Neural cell (in vitro differentiated cells): ENCODE data around the gene RGS12.

Source experiments
- EZH2 ChIP-seq: fragments of 200-600, 300-800 bp; shearing (Covaris generic), sonication (generic); IDR thresholded peaks from 2 replicates; pipeline ENCODE4 v1.6.1; 2014; ENCODE audit warnings: antibody characterized with exemption, low read length, borderline replicate concordance, mild to moderate bottlenecking; ENCODE audit not compliant: insufficient read depth, poor library complexity, severe bottlenecking
- MXI1 ChIP-seq: fragments of 450-650 bp; conservative IDR thresholded peaks from 2 replicates; pipeline ENCODE4 v1.6.1; 2014; ENCODE audit warnings: antibody characterized with exemption, mild to moderate bottlenecking; ENCODE audit not compliant: poor library complexity, severe bottlenecking
- POLR2AphosphoS5 ChIP-seq: IDR thresholded peaks from 2 replicates; pipeline ENCODE4 v1.6.1; 2012
- RAD21 ChIP-seq: fragments of 450-650 bp; conservative IDR thresholded peaks from 2 replicates; pipeline ENCODE4 v1.6.1; 2014; ENCODE audit warnings: antibody characterized with exemption, mild to moderate bottlenecking, moderate library complexity
- TAF1 ChIP-seq: IDR thresholded peaks from 2 replicates; pipeline ENCODE4 v1.6.1; 2012; ENCODE audit warnings: low read depth
- TF ChIP-seq, protein P1 (sequence below): fragments of 450-650 bp; IDR thresholded peaks from 2 replicates; pipeline ENCODE4 v1.5.1; 2014; ENCODE audit warnings: antibody characterized with exemption, mild to moderate bottlenecking, moderate library complexity; ENCODE audit not compliant: poor library complexity, severe bottlenecking
- TF ChIP-seq, protein P2 (sequence below): IDR thresholded peaks from 2 replicates; pipeline ENCODE4 v1.6.1; 2012; ENCODE audit warnings: borderline replicate concordance

DNA sequence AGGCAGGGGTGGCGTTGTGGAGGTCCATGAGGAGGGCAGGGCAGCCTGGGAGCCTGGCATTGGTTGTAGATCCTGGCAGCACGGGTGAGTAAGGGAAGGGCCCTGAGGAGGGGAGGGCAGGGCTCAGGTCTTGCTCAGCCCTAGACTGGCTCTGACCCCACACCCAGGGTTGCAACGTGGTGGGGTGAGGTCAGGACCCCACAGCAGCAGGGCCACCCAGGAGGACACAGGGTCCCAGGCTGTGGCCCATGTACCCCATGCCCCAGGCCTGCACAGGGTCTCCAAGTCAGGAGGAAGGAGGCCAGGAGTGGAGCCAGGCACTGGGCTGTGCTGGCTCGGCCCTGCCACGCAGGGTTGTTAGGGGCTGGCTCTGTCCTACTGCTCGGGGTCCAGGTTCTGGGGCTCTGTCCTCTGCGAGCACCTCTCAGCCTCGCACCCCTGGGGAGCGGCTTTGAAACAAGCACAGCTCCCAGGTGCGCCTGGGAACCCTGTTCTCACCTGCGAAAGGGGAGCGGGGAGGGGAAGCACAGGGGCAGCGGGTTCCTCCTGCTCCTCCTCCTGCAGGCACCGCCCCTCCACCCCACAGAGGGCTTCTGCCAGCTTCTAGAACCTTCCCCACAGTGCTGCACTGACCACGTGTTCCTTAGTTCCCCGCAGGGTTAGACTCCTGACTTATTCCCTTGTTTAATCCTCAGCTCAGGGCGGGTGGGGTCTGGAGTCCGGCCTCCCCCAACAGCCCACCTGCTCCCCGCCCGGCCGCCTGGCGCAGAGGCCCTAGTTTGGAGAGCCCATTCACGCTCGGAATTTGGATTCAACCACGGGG, 23.5 kb upstream of the RGS12 start:
- TF ChIP-seq, protein P1, sequence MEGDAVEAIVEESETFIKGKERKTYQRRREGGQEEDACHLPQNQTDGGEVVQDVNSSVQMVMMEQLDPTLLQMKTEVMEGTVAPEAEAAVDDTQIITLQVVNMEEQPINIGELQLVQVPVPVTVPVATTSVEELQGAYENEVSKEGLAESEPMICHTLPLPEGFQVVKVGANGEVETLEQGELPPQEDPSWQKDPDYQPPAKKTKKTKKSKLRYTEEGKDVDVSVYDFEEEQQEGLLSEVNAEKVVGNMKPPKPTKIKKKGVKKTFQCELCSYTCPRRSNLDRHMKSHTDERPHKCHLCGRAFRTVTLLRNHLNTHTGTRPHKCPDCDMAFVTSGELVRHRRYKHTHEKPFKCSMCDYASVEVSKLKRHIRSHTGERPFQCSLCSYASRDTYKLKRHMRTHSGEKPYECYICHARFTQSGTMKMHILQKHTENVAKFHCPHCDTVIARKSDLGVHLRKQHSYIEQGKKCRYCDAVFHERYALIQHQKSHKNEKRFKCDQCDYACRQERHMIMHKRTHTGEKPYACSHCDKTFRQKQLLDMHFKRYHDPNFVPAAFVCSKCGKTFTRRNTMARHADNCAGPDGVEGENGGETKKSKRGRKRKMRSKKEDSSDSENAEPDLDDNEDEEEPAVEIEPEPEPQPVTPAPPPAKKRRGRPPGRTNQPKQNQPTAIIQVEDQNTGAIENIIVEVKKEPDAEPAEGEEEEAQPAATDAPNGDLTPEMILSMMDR, result no peak
- TF ChIP-seq, protein P2, sequence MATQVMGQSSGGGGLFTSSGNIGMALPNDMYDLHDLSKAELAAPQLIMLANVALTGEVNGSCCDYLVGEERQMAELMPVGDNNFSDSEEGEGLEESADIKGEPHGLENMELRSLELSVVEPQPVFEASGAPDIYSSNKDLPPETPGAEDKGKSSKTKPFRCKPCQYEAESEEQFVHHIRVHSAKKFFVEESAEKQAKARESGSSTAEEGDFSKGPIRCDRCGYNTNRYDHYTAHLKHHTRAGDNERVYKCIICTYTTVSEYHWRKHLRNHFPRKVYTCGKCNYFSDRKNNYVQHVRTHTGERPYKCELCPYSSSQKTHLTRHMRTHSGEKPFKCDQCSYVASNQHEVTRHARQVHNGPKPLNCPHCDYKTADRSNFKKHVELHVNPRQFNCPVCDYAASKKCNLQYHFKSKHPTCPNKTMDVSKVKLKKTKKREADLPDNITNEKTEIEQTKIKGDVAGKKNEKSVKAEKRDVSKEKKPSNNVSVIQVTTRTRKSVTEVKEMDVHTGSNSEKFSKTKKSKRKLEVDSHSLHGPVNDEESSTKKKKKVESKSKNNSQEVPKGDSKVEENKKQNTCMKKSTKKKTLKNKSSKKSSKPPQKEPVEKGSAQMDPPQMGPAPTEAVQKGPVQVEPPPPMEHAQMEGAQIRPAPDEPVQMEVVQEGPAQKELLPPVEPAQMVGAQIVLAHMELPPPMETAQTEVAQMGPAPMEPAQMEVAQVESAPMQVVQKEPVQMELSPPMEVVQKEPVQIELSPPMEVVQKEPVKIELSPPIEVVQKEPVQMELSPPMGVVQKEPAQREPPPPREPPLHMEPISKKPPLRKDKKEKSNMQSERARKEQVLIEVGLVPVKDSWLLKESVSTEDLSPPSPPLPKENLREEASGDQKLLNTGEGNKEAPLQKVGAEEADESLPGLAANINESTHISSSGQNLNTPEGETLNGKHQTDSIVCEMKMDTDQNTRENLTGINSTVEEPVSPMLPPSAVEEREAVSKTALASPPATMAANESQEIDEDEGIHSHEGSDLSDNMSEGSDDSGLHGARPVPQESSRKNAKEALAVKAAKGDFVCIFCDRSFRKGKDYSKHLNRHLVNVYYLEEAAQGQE, result no peak
- TF ChIP-seq TAF1 (no peak), RAD21 (no peak), POLR2AphosphoS5 (no peak), EZH2 (no peak), MXI1 (no peak)
